ENCODE data around the gene PAIP2. TPM values are rescaled to one million over a fixed set of nuclear protein-coding genes. Genes with fewer than 3 reads are reported as not detected.

PAIP2 gene
- total RNA-seq, 1 experiment from 2014 or later: 108 TPM

DNA sequence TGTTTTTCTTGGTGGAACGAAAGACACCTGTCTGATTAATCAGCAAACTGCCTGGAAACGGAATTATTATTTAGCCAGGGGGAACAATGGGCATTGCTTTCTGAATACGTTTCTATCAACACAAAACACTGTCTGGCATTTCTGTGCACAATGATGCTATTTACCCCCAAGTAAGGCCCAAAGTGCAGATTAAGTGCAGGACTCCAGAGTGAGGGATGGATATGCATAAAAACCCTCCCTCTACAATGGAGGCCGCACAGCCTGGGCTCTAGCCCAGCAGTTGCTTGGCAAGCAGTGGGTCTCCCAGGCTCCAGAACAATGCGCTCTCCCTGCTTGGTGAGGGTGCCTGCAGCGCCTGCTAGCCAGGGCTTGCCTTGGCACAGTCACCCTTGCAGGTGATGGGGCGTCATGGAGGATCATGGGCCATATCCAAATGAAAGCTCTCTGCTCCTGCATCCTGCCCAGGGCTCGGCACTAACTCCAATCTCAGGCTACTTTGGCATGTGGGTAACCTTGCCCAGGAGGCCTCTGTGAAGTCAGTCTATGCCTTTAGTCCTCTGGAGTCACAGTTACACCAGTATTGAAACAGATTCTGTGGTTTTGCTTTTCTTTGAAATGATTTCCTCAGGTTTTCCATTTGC, 73.7 kb downstream of the PAIP2 start:
- TF ChIP-seq JUND (IDR thresholded peaks at IDR 0.05) (no peak), RAD21 (IDR thresholded peaks at IDR 0.05; ENCODE audit: low read depth) (no peak)
- Histone ChIP-seq H3K4me3 (replicated peaks in 1 of 2; ENCODE audit: low read depth in 1 of 2, low read length in 2 of 2) (no peak overlapping the region), H4K20me1 (ENCODE audit: insufficient read depth) (no peaks in the 10 kb centered on the region), H3K9ac (ENCODE audit: low read length) (no peak overlapping the region), H3K79me2 (ENCODE audit: insufficient read depth, low read length) (no peaks in the 10 kb centered on the region), H2AFZ (ENCODE audit: low read depth, low read length, poor library complexity, severe bottlenecking) (no peak overlapping the region), H3K9me2 (ENCODE audit: insufficient read depth) (no peaks in the 10 kb centered on the region), H3K4me1 (ENCODE audit: control insufficient read depth in 1 of 2, insufficient read depth in 2 of 2, low read length in 2 of 2) (peaks cover 3 to 18% of the 10 kb centered on the region in 2 experiments; a peak in 3 of 4 replicates), H3K36me3 (ENCODE audit: control insufficient read depth in 1 of 2, insufficient read depth in 2 of 2, low read length in 2 of 2) (no peaks in the 10 kb centered on the region), H3K4me2 (ENCODE audit: low read length) (no peak overlapping the region), H3K27me3 (ENCODE audit: insufficient read depth, low read length) (no peaks in the 10 kb centered on the region), H3K27ac (ENCODE audit: low read depth, low read length) (no peak overlapping the region), H3K9me3 (ENCODE audit: control insufficient read depth in 1 of 2, insufficient read depth in 1 of 2, low read depth in 1 of 2, low read length in 2 of 2) (no peaks in the 10 kb centered on the region)
- no peak for ATAC-seq
- RAD21 ChIA-PET (ENCODE audit: low non-redundant PET in 1 of 2, low total read pairs in 2 of 2, uncharacterized antibody in 2 of 2, unreplicated experiment in 2 of 2): no interaction called here
- no peak for DNase-seq (ENCODE audit: low read depth, low spot score)
- BruUV-seq (replicated peaks): no TSS peak
- CTCF ChIA-PET: no interaction called here
- POLR2A ChIA-PET: no interaction called here
- intact Hi-C loops (cut with micrococcal nuclease): no loop called here

- H2AFZ ChIP-seq (ENCODE audit: low read depth, low read length, poor library complexity, severe bottlenecking): no peak overlapping the region
- no peaks in the 10 kb centered on the region for H3K9me3 ChIP-seq (ENCODE audit: control insufficient read depth in 1 of 2, insufficient read depth in 1 of 2, low read depth in 1 of 2, low read length in 2 of 2)
- no peak overlapping the region for H3K4me3 ChIP-seq (replicated peaks in 1 of 2; ENCODE audit: low read depth in 1 of 2, low read length in 2 of 2)
- intact Hi-C loops (cut with micrococcal nuclease): no loop called here
- H4K20me1 ChIP-seq (ENCODE audit: insufficient read depth): no peaks in the 10 kb centered on the region
- H3K9me2 ChIP-seq (ENCODE audit: insufficient read depth): no peaks in the 10 kb centered on the region
- no peak overlapping the region for H3K27ac ChIP-seq (ENCODE audit: low read depth, low read length)
- ChIA-PET POLR2A (no interaction called here), RAD21 (ENCODE audit: low non-redundant PET in 1 of 2, low total read pairs in 2 of 2, uncharacterized antibody in 2 of 2, unreplicated experiment in 2 of 2) (no interaction called here), CTCF (no interaction called here)
- no peak overlapping the region for H3K9ac ChIP-seq (ENCODE audit: low read length)
- no peak for DNase-seq (ENCODE audit: low read depth, low spot score)
- no peaks in the 10 kb centered on the region for H3K27me3 ChIP-seq (ENCODE audit: insufficient read depth, low read length)
- no peak for ATAC-seq
- no peaks in the 10 kb centered on the region for H3K36me3 ChIP-seq (ENCODE audit: control insufficient read depth in 1 of 2, insufficient read depth in 2 of 2, low read length in 2 of 2)
- no TSS peak for BruUV-seq (replicated peaks)
- H3K79me2 ChIP-seq (ENCODE audit: insufficient read depth, low read length): no peaks in the 10 kb centered on the region
- H3K4me1 ChIP-seq (ENCODE audit: control insufficient read depth in 1 of 2, insufficient read depth in 2 of 2, low read length in 2 of 2): peaks cover 3 to 18% of the 10 kb centered on the region in 2 experiments; a peak in 3 of 4 replicates
- no peak overlapping the region for H3K4me2 ChIP-seq (ENCODE audit: low read length)
- TF ChIP-seq CEBPB (IDR thresholded peaks at IDR 0.05; ENCODE audit: low read depth) (no peak), SIN3A (IDR thresholded peaks at IDR 0.05; ENCODE audit: low read depth) (no peak), SRF (IDR thresholded peaks at IDR 0.05; ENCODE audit: low read depth) (no peak), FOSL1 (IDR thresholded peaks at IDR 0.05; ENCODE audit: low read depth) (no peak), CTCF (IDR thresholded peaks at IDR 0.05 in 2 of 3, conservative IDR thresholded peaks at IDR 0.05 in 1 of 3; ENCODE audit: borderline replicate concordance in 1 of 3, insufficient read depth in 1 of 3, low read depth in 2 of 3, low read length in 2 of 3) (no peak), YY1 (IDR thresholded peaks at IDR 0.05; ENCODE audit: extremely low read depth, insufficient replicate concordance, low read depth, low read length) (no peak), ZNF274 (IDR thresholded peaks at IDR 0.05; ENCODE audit: low read depth, low read length) (no peak), RAD21 (IDR thresholded peaks at IDR 0.05; ENCODE audit: low read depth) (no peak), EZH2 (IDR thresholded peaks at IDR 0.05) (no peak), ATF3 (IDR thresholded peaks at IDR 0.05) (no peak), TCF7L2 (IDR thresholded peaks at IDR 0.05; ENCODE audit: borderline replicate concordance, extremely low read depth, insufficient read depth, insufficient read length) (no peak), POLR2AphosphoS5 (IDR thresholded peaks at IDR 0.05; ENCODE audit: low read depth, low read length) (no peak)
- TF ChIP-seq, protein P1, sequence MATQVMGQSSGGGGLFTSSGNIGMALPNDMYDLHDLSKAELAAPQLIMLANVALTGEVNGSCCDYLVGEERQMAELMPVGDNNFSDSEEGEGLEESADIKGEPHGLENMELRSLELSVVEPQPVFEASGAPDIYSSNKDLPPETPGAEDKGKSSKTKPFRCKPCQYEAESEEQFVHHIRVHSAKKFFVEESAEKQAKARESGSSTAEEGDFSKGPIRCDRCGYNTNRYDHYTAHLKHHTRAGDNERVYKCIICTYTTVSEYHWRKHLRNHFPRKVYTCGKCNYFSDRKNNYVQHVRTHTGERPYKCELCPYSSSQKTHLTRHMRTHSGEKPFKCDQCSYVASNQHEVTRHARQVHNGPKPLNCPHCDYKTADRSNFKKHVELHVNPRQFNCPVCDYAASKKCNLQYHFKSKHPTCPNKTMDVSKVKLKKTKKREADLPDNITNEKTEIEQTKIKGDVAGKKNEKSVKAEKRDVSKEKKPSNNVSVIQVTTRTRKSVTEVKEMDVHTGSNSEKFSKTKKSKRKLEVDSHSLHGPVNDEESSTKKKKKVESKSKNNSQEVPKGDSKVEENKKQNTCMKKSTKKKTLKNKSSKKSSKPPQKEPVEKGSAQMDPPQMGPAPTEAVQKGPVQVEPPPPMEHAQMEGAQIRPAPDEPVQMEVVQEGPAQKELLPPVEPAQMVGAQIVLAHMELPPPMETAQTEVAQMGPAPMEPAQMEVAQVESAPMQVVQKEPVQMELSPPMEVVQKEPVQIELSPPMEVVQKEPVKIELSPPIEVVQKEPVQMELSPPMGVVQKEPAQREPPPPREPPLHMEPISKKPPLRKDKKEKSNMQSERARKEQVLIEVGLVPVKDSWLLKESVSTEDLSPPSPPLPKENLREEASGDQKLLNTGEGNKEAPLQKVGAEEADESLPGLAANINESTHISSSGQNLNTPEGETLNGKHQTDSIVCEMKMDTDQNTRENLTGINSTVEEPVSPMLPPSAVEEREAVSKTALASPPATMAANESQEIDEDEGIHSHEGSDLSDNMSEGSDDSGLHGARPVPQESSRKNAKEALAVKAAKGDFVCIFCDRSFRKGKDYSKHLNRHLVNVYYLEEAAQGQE (IDR thresholded peaks at IDR 0.05; ENCODE audit: low read depth): no peak
Observed at GRCh38 chr5:139415869-139416268, 74.2 kb downstream of the PAIP2 start.

Measured in HCT116 (cell line).